ENCODE data around the gene SHROOM3. TPM values are rescaled to one million over a fixed set of nuclear protein-coding genes. Genes with fewer than 3 reads are reported as not detected.

Gene SHROOM3
- total RNA-seq, 6 experiments from 2014 or later, result 15.2 to 35.8 (median 29.9) TPM

DNA sequence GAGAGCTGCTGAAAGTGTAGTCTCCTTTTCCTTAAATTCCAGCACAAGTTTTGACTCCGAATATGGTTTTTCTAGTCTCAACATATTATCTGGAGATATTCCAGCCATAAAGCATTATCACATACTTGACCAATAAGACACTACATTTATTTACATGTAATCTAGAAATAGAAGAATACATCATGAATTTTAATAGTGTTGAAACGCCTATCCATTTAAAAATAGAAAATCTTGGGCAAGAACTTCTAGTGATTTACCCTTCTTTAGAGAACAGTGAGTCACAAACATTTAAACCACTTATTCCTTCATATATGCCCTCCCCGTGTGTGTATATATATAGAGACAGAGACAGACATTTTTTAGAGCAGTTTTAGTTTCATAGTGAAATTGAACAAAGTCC is 301.4 kb downstream of the SHROOM3 start:
- no peak for DNase-seq
- Histone ChIP-seq H3K27ac (no peak overlapping the region), H3K27me3 (no peaks in the 10 kb centered on the region), H3K4me3 (no peak overlapping the region), H3K9me3 (no peaks in the 10 kb centered on the region), H3K4me1 (no peaks in the 10 kb centered on the region), H3K36me3 (peaks cover 0 to 19% (median 10%) of the 10 kb centered on the region in 4 donors)
- 64% methylated on average over 3 of the region's 3 CpGs for WGBS (ENCODE audit: insufficient coverage, low coverage, low lambda C conversion rate, missing lambda C conversion rate)
- intact Hi-C loops (cut with DNase I), result no loop called here
- TF ChIP-seq CTCF (IDR thresholded peaks at IDR 0.05), result no peak
- TF ChIP-seq POLR2A (IDR thresholded peaks at IDR 0.05), result no peak
- ATAC-seq, result no peak

GRCh38 chr4:76737180-76737579 is 302.2 kb downstream of the SHROOM3 start:
- Histone ChIP-seq H3K4me3 (no peak overlapping the region), H3K9me3 (no peaks in the 10 kb centered on the region), H3K27ac (no peak overlapping the region), H3K4me1 (no peaks in the 10 kb centered on the region), H3K36me3 (peaks cover 0 to 24% (median 12%) of the 10 kb centered on the region in 4 donors), H3K27me3 (no peaks in the 10 kb centered on the region)
- TF ChIP-seq CTCF (IDR thresholded peaks at IDR 0.05), result no peak
- TF ChIP-seq POLR2A (IDR thresholded peaks at IDR 0.05), result no peak
- intact Hi-C loops (cut with DNase I), result no loop called here
- no peak for ATAC-seq
- DNase-seq, result no peak
- 71% methylated on average over 2 of the region's 2 CpGs for WGBS (ENCODE audit: insufficient coverage, low coverage, low lambda C conversion rate, missing lambda C conversion rate)

- Histone ChIP-seq H3K36me3 (peaks cover 0 to 24% (median 12%) of the 10 kb centered on the region in 4 donors), H3K27ac (peak overlapping the region in 1 of 3 donors; percentile 5)
Measured at GRCh38 chr4:76737771-76738085, 302.7 kb downstream of the SHROOM3 start.

DNA sequence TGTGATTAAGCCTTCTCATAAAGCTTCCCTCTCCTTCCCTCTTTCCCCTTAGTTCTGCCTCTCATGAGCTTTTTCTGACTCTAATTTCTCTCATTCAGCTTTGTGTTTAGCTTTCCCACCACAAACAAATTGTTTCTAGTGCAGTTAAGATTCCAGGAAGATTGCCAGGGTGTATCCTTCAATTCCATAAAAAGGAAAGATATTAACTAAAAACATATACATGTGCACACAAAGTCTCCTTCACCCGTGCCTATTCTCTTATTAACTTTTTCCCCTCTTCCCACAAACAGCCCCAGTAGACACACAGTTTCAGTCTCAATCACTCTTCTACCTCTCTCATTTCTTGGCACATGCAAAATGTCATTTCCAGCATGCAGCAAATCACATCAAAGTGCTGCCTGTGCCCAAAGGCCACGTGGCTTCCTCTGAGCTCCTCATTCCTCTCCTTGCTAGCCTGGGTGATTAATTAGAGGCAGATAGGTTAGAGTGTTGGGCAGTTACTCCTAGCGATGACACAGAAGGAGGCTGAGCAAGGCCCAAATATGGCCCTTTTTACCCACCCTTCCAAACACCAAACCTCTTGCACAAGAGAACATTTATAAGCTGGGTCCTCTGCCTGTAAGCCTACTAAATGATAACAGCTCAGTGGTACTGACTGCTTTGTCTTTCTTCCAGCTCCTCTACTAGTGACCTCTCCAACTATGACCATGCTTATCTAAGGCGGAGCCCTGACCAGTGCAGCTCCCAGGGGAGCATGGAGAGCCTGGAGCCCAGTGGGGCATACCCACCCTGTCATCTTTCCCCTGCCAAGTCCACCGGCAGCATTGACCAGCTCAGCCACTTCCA is 303.3 kb downstream of the SHROOM3 start:
- peak overlapping the region in 1 of 3 donors; percentile 5 for H3K27ac ChIP-seq
- intact Hi-C loops (cut with DNase I), result no loop called here
- peaks cover 0 to 24% (median 12%) of the 10 kb centered on the region in 4 donors for H3K36me3 ChIP-seq
- DNase-seq (no peak), ATAC-seq (peak in 3 of 4 donors; percentile 12 to 40 (median 21))
- TF ChIP-seq POLR2A (IDR thresholded peaks at IDR 0.05), result no peak
- no peak for TF ChIP-seq CTCF (IDR thresholded peaks at IDR 0.05)
- H3K27me3 ChIP-seq, result no peaks in the 10 kb centered on the region
- 63% methylated on average over 5 of the region's 5 CpGs for WGBS (ENCODE audit: insufficient coverage, low coverage, low lambda C conversion rate, missing lambda C conversion rate)
- H3K9me3 ChIP-seq, result no peaks in the 10 kb centered on the region
- no peaks in the 10 kb centered on the region for H3K4me1 ChIP-seq
- no peak overlapping the region for H3K4me3 ChIP-seq

More at GRCh38 chr4:76737771-76738085, 302.7 kb downstream of the SHROOM3 start:
- Histone ChIP-seq H3K27me3 (no peaks in the 10 kb centered on the region), H3K4me3 (no peak overlapping the region), H3K9me3 (no peaks in the 10 kb centered on the region), H3K4me1 (no peaks in the 10 kb centered on the region)
- intact Hi-C loops (cut with DNase I), result no loop called here
- no peak for ATAC-seq
- DNase-seq, result no peak
- no peak for TF ChIP-seq CTCF (IDR thresholded peaks at IDR 0.05)
- no peak for TF ChIP-seq POLR2A (IDR thresholded peaks at IDR 0.05)
- 65% methylated on average over 2 of the region's 2 CpGs for WGBS (ENCODE audit: insufficient coverage, low coverage, low lambda C conversion rate, missing lambda C conversion rate)
